ENCODE measurements around the gene PLCL1.
"Not testable (repeated sequence)": the region's sequence is repeated elsewhere in the genome, so short reads cannot be mapped to it uniquely, and the experiment has no call there.

Gene PLCL1

GRCh38 chr2:198012025-198012424, 207.6 kb downstream of the PLCL1 start:
- DNase-seq = no peak

- DNase-seq = no peak
Measured at GRCh38 chr2:198016243-198016642, 211.8 kb downstream of the PLCL1 start.

GRCh38 chr2:198017068-198017467, 212.7 kb downstream of the PLCL1 start:
- no peak for DNase-seq

- DNase-seq = no peak
Measured at GRCh38 chr2:198028955-198029354, 224.6 kb downstream of the PLCL1 start.

GRCh38 chr2:198029576-198029975, 225.2 kb downstream of the PLCL1 start:
- not testable (repeated sequence) for DNase-seq

- no peak for DNase-seq
Measured at GRCh38 chr2:198033626-198034025, 229.2 kb downstream of the PLCL1 start.

GRCh38 chr2:198036029-198036879, 231.9 kb downstream of the PLCL1 start:
- DNase-seq = no peak

- no peak for DNase-seq
Measured at GRCh38 chr2:198040835-198041234, 236.4 kb downstream of the PLCL1 start.

GRCh38 chr2:198042189-198042588, 237.8 kb downstream of the PLCL1 start:
- DNase-seq = no peak

GRCh38 chr2:198044777-198045176, 240.4 kb downstream of the PLCL1 start:
- DNase-seq = no peak

GRCh38 chr2:198045227-198045626, 240.8 kb downstream of the PLCL1 start:
- no peak for DNase-seq

- no peak for DNase-seq
Measured at GRCh38 chr2:198052741-198053140, 248.3 kb downstream of the PLCL1 start.

GRCh38 chr2:198053148-198053547, 248.8 kb downstream of the PLCL1 start:
- no peak for DNase-seq

GRCh38 chr2:198053776-198054175, 249.4 kb downstream of the PLCL1 start:
- no peak for DNase-seq

- DNase-seq = peak; percentile 51
Measured at GRCh38 chr2:198054299-198054698, 249.9 kb downstream of the PLCL1 start.

- DNase-seq = no peak
Measured at GRCh38 chr2:198055716-198056115, 251.3 kb downstream of the PLCL1 start.

- DNase-seq = no peak
Measured at GRCh38 chr2:198056836-198057235, 252.4 kb downstream of the PLCL1 start.

GRCh38 chr2:198059800-198060199, 255.4 kb downstream of the PLCL1 start:
- DNase-seq = no peak

GRCh38 chr2:198060277-198060676, 255.9 kb downstream of the PLCL1 start:
- no peak for DNase-seq

GRCh38 chr2:198062826-198063225, 258.4 kb downstream of the PLCL1 start:
- no peak for DNase-seq

- DNase-seq = no peak
Measured at GRCh38 chr2:198063242-198063641, 258.8 kb downstream of the PLCL1 start.

- no peak for DNase-seq
Measured at GRCh38 chr2:198065322-198065721, 260.9 kb downstream of the PLCL1 start.

GRCh38 chr2:198066597-198066996, 262.2 kb downstream of the PLCL1 start:
- no peak for DNase-seq

GRCh38 chr2:198072655-198073054, 268.3 kb downstream of the PLCL1 start:
- no peak for DNase-seq

GRCh38 chr2:198073253-198073652, 268.9 kb downstream of the PLCL1 start:
- no peak for DNase-seq
